AG04450 (cell line): ENCODE data around the gene TAS2R39. TPM values are rescaled to one million over a fixed set of nuclear protein-coding genes. Genes with fewer than 3 reads are reported as not detected.

Source experiments
- CTCF ChIA-PET: fragments of 300-600, 350-600 bp; formaldehyde crosslinking; extraction: SDS; loops from one replicate; lab custom pipeline; 2022; ENCODE audit warnings: antibody characterized with exemption, inconsistent platforms; lab: Charles Lee
- POLR2A ChIA-PET: fragments of 350-600 bp; formaldehyde crosslinking; extraction: SDS; loops from one replicate; lab custom pipeline; 2021; ENCODE audit warnings: antibody characterized with exemption, inconsistent platforms; lab: Yijun Ruan, JAX
- DNase-seq: peaks from one replicate; pipeline ENCODE4 v3.0.0-alpha.2; 2011; ENCODE audit warnings: low read depth, low spot score
- H3K27ac ChIP-seq: one replicate; pipeline ENCODE4 v1.5.1; 2012; ENCODE audit warnings: low read depth, low read length, control low read depth
- H3K27me3 ChIP-seq: one replicate; pipeline ENCODE4 v1.6.0; 2012; ENCODE audit warnings: low read length; ENCODE audit not compliant: control insufficient read depth, insufficient read depth
- H3K4me3 ChIP-seq: 2 replicates; pipeline ENCODE4 v1.5.1; 2011; ENCODE audit warnings: mild to moderate bottlenecking, low read depth, low read length, control low read depth
- H3K9me3 ChIP-seq: 2 replicates; pipeline ENCODE4 v1.5.1; 2012; ENCODE audit warnings: low read length; ENCODE audit not compliant: control insufficient read depth, insufficient read depth
- polyA plus RNA-seq: library from polyadenylated mRNA; depleted of rRNA; stranded (reverse); fragments of >200 nt; gene quantifications from 2 replicates; pipeline ENCODE4 v1.2.3, GENCODE V29; 2011
- TF ChIP-seq, protein P1 (sequence below): IDR thresholded peaks from 2 replicates; pipeline ENCODE4 v1.5.1; 2011; ENCODE audit warnings: low read depth, low read length, control low read depth, inconsistent platforms

Gene TAS2R39
- polyA plus RNA-seq, 1 experiment = not detected

DNA sequence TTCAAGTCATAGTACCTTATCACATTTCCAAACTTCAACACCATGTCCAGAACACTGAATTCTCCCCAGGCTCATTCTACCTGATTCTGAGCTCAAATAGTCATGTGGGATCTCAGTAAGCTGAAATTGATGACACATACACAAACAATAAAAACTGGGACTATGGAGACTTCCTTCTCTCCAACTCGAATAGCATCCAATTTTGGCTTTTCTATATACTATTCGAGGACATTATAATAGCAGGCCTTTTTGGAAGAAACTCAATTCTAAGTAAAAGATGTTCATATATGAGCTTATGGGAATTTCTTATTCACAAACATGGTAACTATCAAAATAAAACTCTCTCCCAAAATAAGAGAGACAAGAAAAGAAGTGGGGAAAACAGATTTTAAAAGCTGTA is 38.1 kb downstream of the TAS2R39 start:
- ChIA-PET POLR2A (no interaction called here), CTCF (interaction anchor here (0.5 to 8.8 kb wide), 3 partner anchors 19 to 217 kb away, joined by 5 to 406 read pairs (median 21); no protein-coding TSS in a partner anchor)
- DNase-seq = no peak
- Histone ChIP-seq H3K27me3 (peaks cover 9% of the 10 kb centered on the region), H3K9me3 (no peaks in the 10 kb centered on the region), H3K27ac (no peak overlapping the region), H3K4me3 (no peak overlapping the region)
- TF ChIP-seq, protein P1, sequence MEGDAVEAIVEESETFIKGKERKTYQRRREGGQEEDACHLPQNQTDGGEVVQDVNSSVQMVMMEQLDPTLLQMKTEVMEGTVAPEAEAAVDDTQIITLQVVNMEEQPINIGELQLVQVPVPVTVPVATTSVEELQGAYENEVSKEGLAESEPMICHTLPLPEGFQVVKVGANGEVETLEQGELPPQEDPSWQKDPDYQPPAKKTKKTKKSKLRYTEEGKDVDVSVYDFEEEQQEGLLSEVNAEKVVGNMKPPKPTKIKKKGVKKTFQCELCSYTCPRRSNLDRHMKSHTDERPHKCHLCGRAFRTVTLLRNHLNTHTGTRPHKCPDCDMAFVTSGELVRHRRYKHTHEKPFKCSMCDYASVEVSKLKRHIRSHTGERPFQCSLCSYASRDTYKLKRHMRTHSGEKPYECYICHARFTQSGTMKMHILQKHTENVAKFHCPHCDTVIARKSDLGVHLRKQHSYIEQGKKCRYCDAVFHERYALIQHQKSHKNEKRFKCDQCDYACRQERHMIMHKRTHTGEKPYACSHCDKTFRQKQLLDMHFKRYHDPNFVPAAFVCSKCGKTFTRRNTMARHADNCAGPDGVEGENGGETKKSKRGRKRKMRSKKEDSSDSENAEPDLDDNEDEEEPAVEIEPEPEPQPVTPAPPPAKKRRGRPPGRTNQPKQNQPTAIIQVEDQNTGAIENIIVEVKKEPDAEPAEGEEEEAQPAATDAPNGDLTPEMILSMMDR = no peak

- no peak within 1 kb of the TSS for H3K4me3 ChIP-seq
- H3K9me3 ChIP-seq = no peaks in the 10 kb centered on the region
- ChIA-PET CTCF (interaction anchor here (0.5 to 8.8 kb wide), 3 partner anchors 19 to 218 kb away, joined by 5 to 406 read pairs (median 21); no protein-coding TSS in a partner anchor), POLR2A (no interaction called here)
- no peak for DNase-seq
- H3K27ac ChIP-seq = no peak within 1 kb of the TSS
- peaks cover 9% of the 10 kb centered on the region for H3K27me3 ChIP-seq
- TF ChIP-seq, protein P1 = no peak
Observed at GRCh38 chr7:143221737-143222136, 38.5 kb downstream of the TAS2R39 start, which contains the start of gene TAS2R40. TSS of gene TAS2R40 (plus strand) at chr7:143222037. CDS start at chr7:143222079, 42 bp downstream.

DNA sequence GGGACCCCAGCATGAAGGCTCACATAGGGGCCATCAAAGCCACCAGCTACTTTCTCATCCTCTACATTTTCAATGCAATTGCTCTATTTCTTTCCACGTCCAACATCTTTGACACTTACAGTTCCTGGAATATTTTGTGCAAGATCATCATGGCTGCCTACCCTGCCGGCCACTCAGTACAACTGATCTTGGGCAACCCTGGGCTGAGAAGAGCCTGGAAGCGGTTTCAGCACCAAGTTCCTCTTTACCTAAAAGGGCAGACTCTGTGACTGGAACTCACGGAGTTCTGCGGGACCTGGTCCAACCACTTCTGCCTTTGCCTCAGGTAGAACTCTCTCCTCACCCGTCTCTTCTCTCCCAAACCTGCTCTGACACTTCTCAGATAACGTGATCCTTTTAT is 39.6 kb downstream of the TAS2R39 start:
- POLR2A ChIA-PET = no interaction called here

DNA sequence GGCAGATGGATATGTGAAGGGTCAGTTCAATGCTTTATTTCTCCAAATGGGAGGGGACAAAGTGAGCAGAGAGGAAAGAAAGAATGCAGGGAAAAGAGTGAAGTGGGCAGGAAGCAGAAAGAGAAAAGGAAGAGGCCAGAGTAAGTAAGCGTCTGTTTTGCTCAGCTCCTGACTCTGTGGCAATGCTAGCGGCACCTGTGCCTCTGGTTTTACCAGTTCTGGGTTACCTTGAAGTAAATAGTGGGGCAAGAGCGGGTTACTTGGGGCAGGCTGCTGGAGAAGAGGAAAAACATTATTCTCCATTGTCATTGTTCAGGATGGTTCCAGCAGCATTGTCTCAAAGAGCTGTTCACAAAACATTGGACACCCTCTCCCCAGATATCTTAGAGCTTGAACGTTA is 40.6 kb downstream of the TAS2R39 start:
- DNase-seq = no peak
- H3K9me3 ChIP-seq = no peaks in the 10 kb centered on the region
- POLR2A ChIA-PET = no interaction called here
- H3K4me3 ChIP-seq = no peak overlapping the region
- H3K27me3 ChIP-seq = peaks cover 11% of the 10 kb centered on the region
- TF ChIP-seq, protein P1 = no peak
- no peak overlapping the region for H3K27ac ChIP-seq
- CTCF ChIA-PET = interaction anchor here (1.9 to 2.6 kb wide), 2 partner anchors 9 to 17 kb away, joined by 11 to 32 read pairs; no protein-coding TSS in a partner anchor

More for the DNA sequence above, 39.6 kb downstream of the TAS2R39 start:
- CTCF ChIA-PET = interaction anchor here (1.9 to 4.8 kb wide), 3 partner anchors 8 to 18 kb away, joined by 11 to 32 read pairs (median 21); no protein-coding TSS in a partner anchor
- H3K9me3 ChIP-seq = no peaks in the 10 kb centered on the region
- no peak overlapping the region for H3K27ac ChIP-seq
- TF ChIP-seq, protein P1 = no peak
- H3K4me3 ChIP-seq = no peak overlapping the region
- no peak for DNase-seq
- peaks cover 11% of the 10 kb centered on the region for H3K27me3 ChIP-seq

DNA sequence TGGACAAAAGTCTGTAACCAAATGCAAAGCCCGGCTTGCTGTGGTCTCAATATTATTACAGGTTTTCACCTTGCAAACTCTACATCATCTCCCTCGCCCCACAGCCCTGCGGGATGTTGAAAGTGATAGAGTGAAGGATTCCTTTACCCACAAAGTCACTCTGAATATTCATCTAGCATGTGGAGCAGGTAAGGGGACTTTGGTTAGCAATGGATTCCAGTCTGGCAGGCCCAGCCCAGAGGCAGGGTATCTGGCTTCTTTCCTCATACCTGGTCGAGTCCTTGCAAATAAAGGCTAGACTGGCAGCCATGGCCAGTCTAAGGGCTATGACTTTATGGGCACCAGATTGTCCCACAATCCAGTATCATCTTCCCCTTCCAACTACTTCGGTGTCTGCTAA is 41.8 kb downstream of the TAS2R39 start:
- Histone ChIP-seq H3K4me3 (no peak overlapping the region), H3K9me3 (no peaks in the 10 kb centered on the region), H3K27ac (no peak overlapping the region), H3K27me3 (peaks cover 11% of the 10 kb centered on the region)
- CTCF ChIA-PET = interaction anchor here (2.5 to 2.6 kb wide), 2 partner anchors 10 kb away, joined by 10 to 32 read pairs; no protein-coding TSS in a partner anchor
- POLR2A ChIA-PET = no interaction called here
- no peak for DNase-seq
- TF ChIP-seq, protein P1 = no peak
